Left ventricle myocardium inferior (tissue), 1 donor: ENCODE data around the gene FEZF1. TPM values are rescaled to one million over a fixed set of nuclear protein-coding genes. Genes with fewer than 3 reads are reported as not detected.

Experiments used
- DNase-seq: peaks from one replicate; pipeline ENCODE4 v3.0.0-alpha.2; 2020
- H3K27ac ChIP-seq: fragments of 200-600 bp; replicated peaks from 2 replicates; pipeline ENCODE4 v1.8.0; 2021
- H3K27me3 ChIP-seq: fragments of 200-600 bp; 2 replicates; pipeline ENCODE4 v1.8.0; 2021; ENCODE audit warnings: low read depth
- H3K36me3 ChIP-seq: fragments of 200-600 bp; 2 replicates; pipeline ENCODE4 v1.8.0; 2021
- H3K4me1 ChIP-seq: fragments of 200-600 bp; 2 replicates; pipeline ENCODE4 v1.8.0; 2021
- H3K4me3 ChIP-seq: fragments of 200-600 bp; 2 replicates; pipeline ENCODE4 v1.8.0; 2021; ENCODE audit warnings: mild to moderate bottlenecking, moderate library complexity
- H3K9me3 ChIP-seq: fragments of 200-600 bp; replicated peaks from 2 replicates; pipeline ENCODE4 v1.8.0; 2021
- intact Hi-C: fragments of 100-400 bp; cut with micrococcal nuclease; formaldehyde crosslinking; loops from one replicate; pipeline ENCODE4 v1.11.0; 2022
- total RNA-seq: library from RNA; stranded (reverse); fragmentation: NEBNext Ultra II Directional; extraction: Animal tissue kit (Norgen Biotek cat#: 25700); gene quantifications from one replicate; pipeline ENCODE4 v1.2.1, GENCODE V29; 2021
- TF ChIP-seq, protein P1 (sequence below): fragments of 200-600 bp; IDR thresholded peaks from 2 replicates; pipeline ENCODE4 v1.8.0; 2021; ENCODE audit warnings: antibody characterized with exemption, mild to moderate bottlenecking, borderline replicate concordance
- donor health status: DM: no; HTN: yes; CAD: no; lungs with severe emphysema.

Gene FEZF1
- total RNA-seq, 1 donor from 2014 or later, result not detected

DNA sequence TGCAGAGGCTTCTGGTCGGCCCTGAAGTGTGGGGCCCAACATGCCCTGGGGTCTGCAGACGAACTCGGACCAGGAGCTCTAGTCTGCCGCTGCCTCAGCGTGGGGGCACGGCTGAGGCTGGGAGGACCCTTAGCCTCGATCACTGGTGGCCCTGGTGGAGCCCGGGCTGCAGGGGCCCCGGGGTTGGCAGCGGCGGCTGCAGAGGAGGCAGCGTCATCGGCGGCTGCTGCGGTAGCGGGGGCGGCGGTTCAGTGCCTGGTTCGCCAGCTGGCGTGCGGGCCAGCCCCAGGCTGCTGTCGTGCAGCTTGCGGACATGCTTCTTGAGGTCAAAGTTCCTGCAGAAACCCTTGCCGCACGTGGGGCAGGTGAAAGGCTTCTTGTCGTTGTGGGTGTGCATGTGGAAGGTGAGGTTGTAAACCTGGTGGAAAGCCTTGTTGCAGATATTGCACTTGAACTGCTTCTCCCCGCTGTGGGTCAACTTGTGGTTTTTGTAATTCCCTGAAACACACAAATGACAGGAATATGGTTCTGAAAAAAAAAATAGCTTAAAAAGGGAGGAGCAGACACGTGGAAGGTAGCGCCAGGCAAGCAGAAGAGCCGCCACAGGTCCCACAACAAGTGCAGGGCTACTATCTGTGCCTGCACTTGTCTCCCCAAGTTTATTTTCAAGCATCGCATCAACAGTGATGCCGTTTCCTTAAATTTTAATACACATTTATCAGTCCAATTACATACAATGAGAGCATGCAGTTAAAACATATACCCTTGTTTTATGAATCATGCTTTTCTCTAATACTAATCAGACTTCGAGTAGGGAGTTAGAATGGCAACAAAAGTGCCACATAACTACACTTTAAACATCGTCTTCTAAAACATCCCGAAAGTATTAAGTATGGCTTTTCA is 2.4 kb downstream of the FEZF1 start:
- H3K4me3 ChIP-seq, result no peak overlapping the region
- intact Hi-C loops, result no loop called here
- TF ChIP-seq, protein P1, sequence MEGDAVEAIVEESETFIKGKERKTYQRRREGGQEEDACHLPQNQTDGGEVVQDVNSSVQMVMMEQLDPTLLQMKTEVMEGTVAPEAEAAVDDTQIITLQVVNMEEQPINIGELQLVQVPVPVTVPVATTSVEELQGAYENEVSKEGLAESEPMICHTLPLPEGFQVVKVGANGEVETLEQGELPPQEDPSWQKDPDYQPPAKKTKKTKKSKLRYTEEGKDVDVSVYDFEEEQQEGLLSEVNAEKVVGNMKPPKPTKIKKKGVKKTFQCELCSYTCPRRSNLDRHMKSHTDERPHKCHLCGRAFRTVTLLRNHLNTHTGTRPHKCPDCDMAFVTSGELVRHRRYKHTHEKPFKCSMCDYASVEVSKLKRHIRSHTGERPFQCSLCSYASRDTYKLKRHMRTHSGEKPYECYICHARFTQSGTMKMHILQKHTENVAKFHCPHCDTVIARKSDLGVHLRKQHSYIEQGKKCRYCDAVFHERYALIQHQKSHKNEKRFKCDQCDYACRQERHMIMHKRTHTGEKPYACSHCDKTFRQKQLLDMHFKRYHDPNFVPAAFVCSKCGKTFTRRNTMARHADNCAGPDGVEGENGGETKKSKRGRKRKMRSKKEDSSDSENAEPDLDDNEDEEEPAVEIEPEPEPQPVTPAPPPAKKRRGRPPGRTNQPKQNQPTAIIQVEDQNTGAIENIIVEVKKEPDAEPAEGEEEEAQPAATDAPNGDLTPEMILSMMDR, result no peak
- H3K27me3 ChIP-seq, result peaks cover 100% of the 10 kb centered on the region
- H3K9me3 ChIP-seq, result no peaks in the 10 kb centered on the region
- H3K36me3 ChIP-seq, result no peaks in the 10 kb centered on the region
- H3K4me1 ChIP-seq, result peaks cover 55% of the 10 kb centered on the region
- no peak for DNase-seq
- no peak overlapping the region for H3K27ac ChIP-seq

DNA sequence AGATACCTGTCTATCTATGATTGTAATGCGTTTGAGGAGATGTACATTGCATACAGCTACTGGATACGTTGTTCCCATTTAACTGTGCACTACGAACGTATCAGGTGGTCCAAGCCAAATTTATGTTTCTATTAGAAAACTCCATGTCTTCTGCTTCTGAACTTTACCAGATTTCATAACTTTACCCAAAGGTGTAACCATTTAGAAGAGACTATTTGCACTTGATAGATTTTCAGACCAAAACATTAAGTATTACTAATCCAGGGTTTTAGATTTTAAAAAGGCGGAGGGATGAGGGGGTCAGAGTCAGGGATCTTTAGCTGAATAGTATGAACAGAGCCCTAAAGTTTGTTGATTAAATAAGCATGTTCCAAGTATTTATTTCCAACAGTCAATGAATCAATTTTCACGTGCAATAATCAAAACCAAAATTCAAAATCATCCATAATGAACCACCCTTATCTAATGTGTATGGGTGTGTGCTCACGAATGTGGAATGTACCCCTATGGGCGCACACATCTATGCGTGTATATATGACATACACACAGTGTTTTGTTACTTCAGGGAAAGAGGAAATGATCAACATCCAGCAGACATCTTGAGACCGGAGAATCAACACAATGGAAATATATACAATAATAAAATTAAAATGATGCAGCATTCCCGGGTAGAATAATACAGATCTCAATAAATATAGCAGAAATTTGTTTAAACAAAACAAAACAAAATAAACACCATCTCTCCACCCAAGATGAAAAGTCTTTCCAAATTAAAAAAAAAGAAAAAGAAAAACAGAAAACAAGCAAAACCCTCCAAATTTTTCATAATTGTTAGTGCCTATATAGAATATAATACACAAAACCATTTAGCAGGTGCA is 3.4 kb downstream of the FEZF1 start:
- H3K36me3 ChIP-seq, result no peaks in the 10 kb centered on the region
- H3K27ac ChIP-seq, result no peak overlapping the region
- peaks cover 100% of the 10 kb centered on the region for H3K27me3 ChIP-seq
- H3K4me1 ChIP-seq, result peaks cover 46% of the 10 kb centered on the region
- no peaks in the 10 kb centered on the region for H3K9me3 ChIP-seq
- DNase-seq, result no peak
- TF ChIP-seq, protein P1, result no peak
- H3K4me3 ChIP-seq, result no peak overlapping the region
- intact Hi-C loops, result no loop called here

DNA sequence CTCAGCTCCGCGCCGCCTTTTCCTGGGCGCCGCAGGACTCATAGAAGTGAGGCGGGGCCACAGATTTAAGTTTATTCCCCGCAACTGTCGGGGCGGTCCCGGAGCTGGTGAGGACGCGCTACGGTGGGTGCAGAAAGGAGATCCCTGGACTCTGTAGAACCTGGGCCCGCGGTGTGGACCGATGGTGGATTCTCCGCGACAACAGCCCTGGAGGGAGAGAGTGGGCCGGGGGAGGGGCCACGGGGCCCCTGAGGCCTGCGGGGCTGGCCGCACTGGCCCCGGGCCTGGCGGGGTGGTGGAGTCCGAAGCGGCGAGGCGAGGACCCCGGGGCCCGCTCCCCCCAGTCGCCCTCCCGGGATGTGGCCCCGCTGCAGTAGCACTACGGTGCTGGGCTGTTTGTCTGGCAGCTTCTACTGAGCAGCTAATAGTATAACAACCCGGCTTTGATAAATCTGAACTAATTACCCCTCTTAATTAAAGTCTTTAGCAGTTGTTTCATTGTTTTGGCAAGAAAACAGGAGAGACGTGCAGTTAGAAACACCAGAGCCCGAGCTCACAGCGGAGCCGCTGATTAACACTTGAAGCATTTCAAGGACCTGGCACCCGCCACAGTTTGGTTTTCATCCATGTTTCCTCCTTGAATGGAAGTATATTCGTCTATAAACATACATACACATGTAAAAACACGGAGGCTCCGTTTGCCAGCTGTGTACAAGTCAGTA is 4.2 kb downstream of the FEZF1 start:
- H3K9me3 ChIP-seq, result no peaks in the 10 kb centered on the region
- no peak overlapping the region for H3K27ac ChIP-seq
- no peaks in the 10 kb centered on the region for H3K36me3 ChIP-seq
- peaks cover 38% of the 10 kb centered on the region for H3K4me1 ChIP-seq
- TF ChIP-seq, protein P1, result no peak
- intact Hi-C loops, result no loop called here
- peak overlapping the region; percentile 42 for H3K4me3 ChIP-seq
- peaks cover 100% of the 10 kb centered on the region for H3K27me3 ChIP-seq
- DNase-seq, result no peak

DNA sequence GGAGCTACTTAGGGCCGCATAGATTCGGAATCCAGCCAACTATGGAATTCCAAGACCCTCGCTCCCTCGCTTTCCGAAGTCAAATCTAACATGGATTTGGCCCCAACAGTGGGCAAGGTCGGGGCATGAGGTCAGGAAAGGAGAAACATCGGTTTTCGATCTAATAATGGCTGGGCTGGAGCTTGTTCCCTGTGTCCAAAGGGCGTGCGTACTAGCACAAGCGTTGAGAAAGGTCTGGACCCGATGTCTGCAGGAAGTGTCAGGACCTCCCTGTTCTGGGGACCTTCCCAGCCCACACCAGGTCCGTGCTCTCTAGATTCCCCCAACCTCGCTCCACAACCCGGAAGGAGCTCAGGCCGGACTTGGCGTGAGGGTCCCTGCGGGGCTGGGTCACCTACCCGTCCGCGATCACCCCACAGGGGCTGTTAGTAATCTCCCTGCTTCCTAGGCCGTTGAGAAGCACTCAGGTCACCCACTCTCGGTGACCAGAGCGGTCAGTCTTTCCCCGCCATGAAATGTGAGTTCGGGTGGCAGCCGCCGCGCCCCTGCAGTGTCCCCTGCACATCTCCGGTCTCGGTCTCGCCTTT is 4.8 kb downstream of the FEZF1 start:
- Histone ChIP-seq H3K27ac (no peak overlapping the region), H3K9me3 (no peaks in the 10 kb centered on the region), H3K4me1 (peaks cover 32% of the 10 kb centered on the region), H3K4me3 (peak overlapping the region; percentile 42), H3K27me3 (peaks cover 100% of the 10 kb centered on the region), H3K36me3 (no peaks in the 10 kb centered on the region)
- intact Hi-C loops, result no loop called here
- TF ChIP-seq, protein P1, result no peak
- no peak for DNase-seq

DNA sequence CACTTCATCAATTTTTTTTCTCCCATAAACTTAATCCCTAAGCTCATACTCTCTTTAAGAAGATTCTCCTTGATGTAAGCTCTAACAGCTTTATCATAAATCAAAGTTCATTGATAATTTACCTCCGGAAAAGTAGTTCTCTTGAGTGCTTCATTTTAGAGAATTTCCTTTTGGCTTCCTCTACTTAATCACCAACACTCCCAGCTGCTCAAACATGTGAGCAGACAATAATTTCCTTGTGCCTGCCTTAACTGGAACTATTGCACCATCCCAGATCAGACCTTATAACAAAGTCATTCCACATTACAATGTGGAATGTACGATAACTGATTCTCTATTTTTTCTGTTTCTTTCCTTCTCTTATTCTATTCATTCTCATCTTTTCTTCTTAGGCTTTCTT is 5.9 kb downstream of the FEZF1 start:
- peaks cover 94% of the 10 kb centered on the region for H3K27me3 ChIP-seq
- TF ChIP-seq, protein P1, result no peak
- DNase-seq, result no peak
- H3K4me3 ChIP-seq, result no peak overlapping the region
- no peak overlapping the region for H3K27ac ChIP-seq
- H3K4me1 ChIP-seq, result peaks cover 21% of the 10 kb centered on the region
- H3K36me3 ChIP-seq, result no peaks in the 10 kb centered on the region
- H3K9me3 ChIP-seq, result no peaks in the 10 kb centered on the region
- intact Hi-C loops, result no loop called here
